NT2/D1 (cell line): ENCODE data around the gene SLC35E4.
"Not testable (repeated sequence)": the region's sequence is repeated elsewhere in the genome, so short reads cannot be mapped to it uniquely, and the experiment has no call there.

ENCODE experiments used
- DNase-seq: peaks from one replicate; pipeline ENCODE4 v3.0.0-alpha.2; 2011; ENCODE audit warnings: low read depth, low spot score
- H3K27me3 ChIP-seq: 2 replicates; pipeline ENCODE4 v1.6.0; 2011; ENCODE audit warnings: mild to moderate bottlenecking; ENCODE audit not compliant: insufficient read length, insufficient read depth
- H3K36me3 ChIP-seq: 2 replicates; pipeline ENCODE4 v1.6.1; 2011; ENCODE audit warnings: mild to moderate bottlenecking, low read length, mixed read lengths; ENCODE audit not compliant: insufficient read depth, insufficient read length
- H3K4me1 ChIP-seq: 2 replicates; pipeline ENCODE4 v1.5.1; 2011; ENCODE audit not compliant: insufficient read depth, insufficient read length
- H3K4me3 ChIP-seq: 2 replicates; pipeline ENCODE4 v1.5.1; 2011; ENCODE audit warnings: low read depth; ENCODE audit not compliant: insufficient read length
- H3K9ac ChIP-seq: 2 replicates; pipeline ENCODE4 v1.6.0; 2011; ENCODE audit warnings: low read depth; ENCODE audit not compliant: insufficient read length
- H3K9me3 ChIP-seq: 2 replicates; pipeline ENCODE4 v1.5.1; 2011; ENCODE audit warnings: mild to moderate bottlenecking, low read length; ENCODE audit not compliant: insufficient read depth
- SUZ12 ChIP-seq: IDR thresholded peaks from 2 replicates; pipeline ENCODE4 v1.6.1; 2011; ENCODE audit not compliant: insufficient read length, insufficient read depth; ENCODE audit errors: extremely low read depth
- YY1 ChIP-seq: IDR thresholded peaks from 2 replicates; pipeline ENCODE4 v1.6.1; 2011; ENCODE audit not compliant: insufficient read length, insufficient read depth
- ZNF274 ChIP-seq: IDR thresholded peaks from 2 replicates; pipeline ENCODE4 v1.6.1; 2011; ENCODE audit warnings: mild to moderate bottlenecking, low read depth, low read length

The SLC35E4 gene, protein sequence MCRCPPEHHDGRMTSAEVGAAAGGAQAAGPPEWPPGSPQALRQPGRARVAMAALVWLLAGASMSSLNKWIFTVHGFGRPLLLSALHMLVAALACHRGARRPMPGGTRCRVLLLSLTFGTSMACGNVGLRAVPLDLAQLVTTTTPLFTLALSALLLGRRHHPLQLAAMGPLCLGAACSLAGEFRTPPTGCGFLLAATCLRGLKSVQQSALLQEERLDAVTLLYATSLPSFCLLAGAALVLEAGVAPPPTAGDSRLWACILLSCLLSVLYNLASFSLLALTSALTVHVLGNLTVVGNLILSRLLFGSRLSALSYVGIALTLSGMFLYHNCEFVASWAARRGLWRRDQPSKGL

DNA sequence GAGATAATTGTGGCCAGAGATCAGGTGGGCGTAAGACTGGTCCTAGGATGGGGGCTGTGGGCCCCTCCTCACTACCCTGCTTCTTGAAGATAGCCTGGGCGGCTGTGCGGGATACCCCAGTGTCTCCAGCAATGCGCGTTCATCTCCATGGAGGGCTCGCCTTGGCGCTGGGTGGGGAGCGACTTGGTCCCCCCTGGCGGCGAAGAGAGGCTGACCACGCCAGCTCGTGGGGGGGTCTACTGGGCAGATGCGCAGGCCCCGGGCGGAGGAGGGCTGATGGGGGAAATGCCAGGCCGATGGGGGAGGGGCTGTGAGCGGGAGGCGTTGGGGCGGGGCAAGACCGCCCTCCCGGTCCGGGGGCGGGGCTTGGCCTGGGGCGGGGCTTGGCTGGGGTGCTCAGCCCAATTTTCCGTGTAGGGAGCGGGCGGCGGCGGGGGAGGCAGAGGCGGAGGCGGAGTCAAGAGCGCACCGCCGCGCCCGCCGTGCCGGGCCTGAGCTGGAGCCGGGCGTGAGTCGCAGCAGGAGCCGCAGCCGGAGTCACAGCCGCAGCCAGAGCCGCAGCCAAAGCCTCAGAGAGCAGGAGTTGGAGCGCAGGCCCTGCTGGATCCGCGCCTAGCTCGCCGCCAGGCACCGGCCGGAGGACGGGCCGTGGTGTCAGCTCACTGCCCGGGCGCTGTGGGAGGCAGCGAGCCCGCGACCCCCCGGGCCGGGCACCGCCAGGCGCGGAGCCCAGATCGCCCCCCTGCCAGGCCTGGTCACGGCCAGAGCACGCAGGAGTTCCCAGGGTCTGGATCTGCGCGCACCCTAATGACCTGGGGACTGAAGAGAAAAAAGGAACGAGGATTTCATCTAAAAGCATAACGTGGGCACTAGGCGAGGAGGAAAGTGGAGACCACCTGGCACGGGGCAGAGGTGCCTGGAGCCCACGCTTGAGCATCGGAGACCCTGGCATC lies at the start of gene SLC35E4:
Gene SLC35E4 (plus strand): TSS at position 509 of the 953 bp plus-strand sequence. CDS start 670 bp downstream, outside the sequence.
- no peak for TF ChIP-seq YY1
- TF ChIP-seq SUZ12, result no peak
- no peak for TF ChIP-seq ZNF274
- Histone ChIP-seq H3K36me3 (no peaks in the 10 kb centered on the region), H3K4me1 (peaks cover 8% of the 10 kb centered on the region), H3K9me3 (no peaks in the 10 kb centered on the region), H3K9ac (peak within 1 kb of the TSS; percentile 85), H3K4me3 (peak within 1 kb of the TSS; percentile 57), H3K27me3 (no peaks in the 10 kb centered on the region)
- DNase-seq, result peak; percentile 56

DNA sequence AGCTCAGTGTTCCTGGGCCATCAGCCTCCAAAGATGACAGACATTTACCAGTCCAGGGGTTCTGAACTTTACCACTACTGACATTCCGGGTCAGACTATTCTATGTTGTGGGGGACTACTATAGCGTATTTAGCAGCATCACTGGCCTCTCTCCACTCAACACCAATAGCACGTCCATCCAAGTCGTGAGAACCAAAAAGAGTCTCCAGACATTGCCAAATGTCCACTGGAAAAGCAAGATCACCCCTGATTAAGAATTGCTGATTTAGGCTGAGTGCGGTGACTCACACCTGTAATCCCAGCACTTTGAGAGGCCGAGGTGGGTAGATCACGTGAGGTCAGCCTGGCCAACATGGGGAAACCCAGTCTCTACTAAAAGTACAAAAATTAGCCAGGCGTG lies 49.2 kb upstream of the SLC35E4 start:
- TF ChIP-seq SUZ12 (no peak), YY1 (no peak), ZNF274 (no peak)
- no peak overlapping the region for H3K4me3 ChIP-seq
- peaks cover 86% of the 10 kb centered on the region for H3K36me3 ChIP-seq
- H3K9me3 ChIP-seq, result no peaks in the 10 kb centered on the region
- H3K9ac ChIP-seq, result no peak overlapping the region
- peaks cover 8% of the 10 kb centered on the region for H3K4me1 ChIP-seq
- H3K27me3 ChIP-seq, result no peaks in the 10 kb centered on the region
- no peak for DNase-seq

DNA sequence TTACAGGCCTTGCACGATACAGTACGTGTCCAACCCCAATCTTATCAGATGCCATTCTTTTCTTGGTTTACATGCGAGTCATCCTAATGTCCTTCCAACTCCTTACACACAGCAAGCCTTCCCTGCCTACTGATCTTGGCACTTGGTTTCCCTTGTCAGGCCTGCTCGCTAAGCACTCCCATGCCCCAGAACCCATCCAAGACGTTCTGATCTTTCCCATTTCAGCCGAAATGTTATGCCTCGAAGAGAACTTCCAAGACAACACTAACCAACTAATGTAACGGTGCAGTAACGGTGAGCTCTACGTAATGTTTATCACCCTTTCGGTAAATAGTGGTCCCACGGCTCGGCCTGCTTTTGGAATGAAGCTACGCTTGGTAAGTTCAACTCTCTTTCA lies 44.4 kb upstream of the SLC35E4 start:
- Histone ChIP-seq H3K9ac (peak overlapping the region; percentile 93), H3K27me3 (peaks cover 11% of the 10 kb centered on the region), H3K4me1 (no peaks in the 10 kb centered on the region), H3K4me3 (peak overlapping the region; percentile 90), H3K36me3 (peaks cover 40% of the 10 kb centered on the region), H3K9me3 (no peaks in the 10 kb centered on the region)
- no peak for DNase-seq
- TF ChIP-seq ZNF274, result no peak

DNA sequence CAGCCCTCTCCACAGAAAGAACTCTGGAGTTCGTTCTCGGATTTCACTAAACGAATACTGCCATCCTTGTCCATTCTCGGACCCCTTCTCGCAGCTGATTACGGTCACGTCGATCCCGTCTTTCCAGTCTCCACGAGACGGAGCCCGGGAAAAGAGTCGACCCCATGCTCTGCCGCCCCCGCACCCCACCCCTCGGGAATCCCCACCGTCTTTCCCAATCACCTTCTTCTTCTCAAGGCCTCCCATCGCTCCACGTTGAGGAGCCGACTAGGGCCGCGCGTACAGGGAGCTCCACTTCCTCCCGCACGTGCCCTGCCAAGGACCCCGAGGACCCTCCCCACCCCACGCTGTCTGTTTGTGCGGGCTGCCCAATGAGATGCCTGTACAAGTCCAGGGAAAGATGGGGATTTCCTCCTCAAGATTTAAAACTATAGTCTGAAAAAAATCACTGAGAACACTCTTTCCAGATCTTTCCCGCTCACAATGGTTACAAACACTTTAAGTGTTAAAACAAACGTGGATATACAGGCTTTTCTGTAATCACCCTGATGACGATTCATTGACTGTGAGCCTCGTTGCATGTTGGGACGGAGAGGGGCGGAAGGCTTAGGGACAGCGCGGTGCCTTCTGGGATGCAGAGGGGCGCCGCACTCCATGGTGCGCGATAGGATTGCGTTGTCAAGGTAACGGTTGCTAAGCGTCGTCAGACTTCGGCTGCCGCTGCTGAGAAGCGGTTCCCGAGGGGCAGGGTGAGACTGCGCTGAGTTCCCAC lies 43.8 kb upstream of the SLC35E4 start, which contains the start of gene PES1:
Gene PES1 (minus strand): TSS at position 323 of the 772 bp plus-strand sequence. CDS start 77 bp downstream, at position 246.
- Histone ChIP-seq H3K36me3 (peaks cover 34% of the 10 kb centered on the region), H3K27me3 (peaks cover 11% of the 10 kb centered on the region), H3K4me3 (peak within 1 kb of the TSS; percentile 90), H3K4me1 (no peaks in the 10 kb centered on the region), H3K9me3 (no peaks in the 10 kb centered on the region; the same call in 1 of the 2 replicates), H3K9ac (peak within 1 kb of the TSS; percentile 93)
- DNase-seq, result peak; percentile 94
- TF ChIP-seq YY1 (no peak), SUZ12 (no peak), ZNF274 (no peak)

DNA sequence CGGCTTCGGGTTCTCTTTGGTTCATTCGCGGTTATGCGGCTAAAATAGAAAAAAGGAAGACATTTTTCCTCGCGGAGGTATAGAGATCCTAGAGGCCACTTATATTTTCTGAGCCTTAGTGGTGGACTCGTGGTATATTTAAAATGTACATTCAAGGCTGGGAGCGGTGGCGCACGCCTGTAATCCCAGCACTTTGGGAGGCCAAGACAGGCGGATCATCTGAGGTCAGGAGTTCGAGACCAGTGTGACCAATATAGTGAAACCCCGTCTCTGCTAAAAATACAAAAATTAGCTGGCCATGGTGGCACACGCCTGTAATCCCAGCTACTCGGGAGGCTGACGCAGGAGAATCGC lies 43.2 kb upstream of the SLC35E4 start:
- H3K4me1 ChIP-seq, H3K9me3 ChIP-seq, DNase-seq, H3K9ac ChIP-seq, H3K4me3 ChIP-seq: not testable (repeated sequence)
- peaks cover 11% of the 10 kb centered on the region for H3K27me3 ChIP-seq
- H3K36me3 ChIP-seq, result peaks cover 28% of the 10 kb centered on the region

DNA sequence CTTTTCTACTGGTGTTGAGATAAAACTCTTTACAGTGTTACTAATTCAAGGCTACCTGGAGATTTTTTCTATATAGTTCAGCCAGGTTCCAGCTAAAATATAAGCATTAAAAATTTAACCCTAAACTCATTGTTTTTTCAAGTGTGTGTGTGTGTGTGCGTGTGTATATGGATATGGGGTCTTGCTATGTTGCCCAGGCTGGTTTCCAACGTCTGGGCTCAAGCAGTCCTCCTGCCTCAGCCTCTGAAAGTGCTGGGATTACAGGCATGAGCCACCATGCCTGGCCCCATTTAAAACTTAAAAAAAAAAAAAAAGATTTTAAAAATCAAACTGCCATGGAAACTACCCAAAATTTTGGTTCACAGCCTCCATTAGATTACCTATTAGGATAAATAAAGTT lies 39.4 kb upstream of the SLC35E4 start:
- Histone ChIP-seq H3K9me3 (peaks cover 3% of the 10 kb centered on the region; the same call in 1 of the 2 replicates), H3K36me3 (no peaks in the 10 kb centered on the region), H3K27me3 (peaks cover 11% of the 10 kb centered on the region), H3K4me3 (no peak overlapping the region), H3K4me1 (no peaks in the 10 kb centered on the region), H3K9ac (no peak overlapping the region)
- DNase-seq, result no peak
- TF ChIP-seq SUZ12, result no peak
- no peak for TF ChIP-seq YY1
- no peak for TF ChIP-seq ZNF274

DNA sequence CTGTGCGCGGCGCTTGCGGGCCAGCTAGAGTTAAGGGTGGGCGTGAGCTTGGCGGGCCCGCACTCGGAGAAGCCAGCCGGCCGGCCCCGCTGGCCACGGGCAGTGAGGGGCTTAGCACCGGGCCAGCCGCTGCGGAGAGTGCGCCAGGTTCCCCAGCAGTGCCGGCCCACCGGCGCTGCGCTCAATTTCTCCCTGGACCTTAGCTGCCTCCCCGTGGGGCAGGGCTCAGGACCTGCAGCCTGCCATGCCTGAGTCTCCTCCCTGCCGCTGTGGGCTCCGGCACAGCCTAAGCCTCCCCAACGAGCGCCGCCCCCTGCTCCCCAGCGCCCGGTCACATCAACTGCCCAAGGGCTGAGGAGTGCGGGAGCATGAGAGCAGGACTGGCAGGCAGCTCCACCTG lies 38.7 kb upstream of the SLC35E4 start:
- no peak for TF ChIP-seq YY1
- TF ChIP-seq SUZ12, result no peak
- TF ChIP-seq ZNF274, result no peak
- no peaks in the 10 kb centered on the region for H3K4me1 ChIP-seq
- no peak overlapping the region for H3K9ac ChIP-seq
- H3K27me3 ChIP-seq, result peaks cover 11% of the 10 kb centered on the region
- no peak overlapping the region for H3K4me3 ChIP-seq
- no peak for DNase-seq
- peaks cover 3% of the 10 kb centered on the region; the same call in 1 of the 2 replicates for H3K9me3 ChIP-seq
- H3K36me3 ChIP-seq, result no peaks in the 10 kb centered on the region
